Common myeloid progenitor, CD34-positive (primary cell): ENCODE data around the gene TMEM184B.
A peak's percentile ranks its signal among the peaks of the same experiment; 100 is the strongest.
"Not testable (repeated sequence)": the region's sequence is repeated elsewhere in the genome, so short reads cannot be mapped to it uniquely, and the experiment has no call there.

Source experiments
- CTCF ChIA-PET: fragments of 350-600 bp; sonication (Branson Sonifier 250); formaldehyde crosslinking; loops from one replicate; lab custom pipeline; 2021; ENCODE audit warnings: antibody characterized with exemption; lab: Charles Lee
- POLR2A ChIA-PET: fragments of 350-600 bp; sonication (Branson Sonifier 250); formaldehyde crosslinking; loops from one replicate; lab custom pipeline; 2021; ENCODE audit warnings: antibody characterized with exemption; lab: Charles Lee
- DNase-seq, 3 donors: peaks; one replicate each; pipeline versions ENCODE4 v3.0.0 to v3.0.0-alpha.2; 2013
- H3K27ac ChIP-seq, 2 experiments: 1 replicate in 1 of 2; 2 replicates in 1 of 2; pipeline ENCODE4 v1.7.0; 2013; ENCODE audit warnings: inconsistent platforms in 2 of 2, low read length in 2 of 2, mild to moderate bottlenecking in 2 of 2, low read depth in 1 of 2, moderate library complexity in 1 of 2; ENCODE audit not compliant: severe bottlenecking in 2 of 2, insufficient read depth in 1 of 2, poor library complexity in 1 of 2
- H3K27me3 ChIP-seq, 5 experiments: replicated peaks in 2 of 5; 1 replicate in 3 of 5; 2 replicates in 2 of 5; pipeline versions ENCODE4 v1.6.1 to v1.7.0; 2013; ENCODE audit warnings: low read length in 4 of 5, mild to moderate bottlenecking in 2 of 5, moderate library complexity in 2 of 5, inconsistent platforms in 1 of 5; ENCODE audit not compliant: insufficient read depth in 5 of 5, control insufficient read depth in 4 of 5
- H3K36me3 ChIP-seq, 4 experiments: 1 replicate in 2 of 4; 2 replicates in 2 of 4; pipeline versions ENCODE4 v1.6.1 to v1.7.0; 2013; ENCODE audit warnings: low read length in 3 of 4, control low read depth in 1 of 4, mild to moderate bottlenecking in 1 of 4; ENCODE audit not compliant: control insufficient read depth in 4 of 4, insufficient read depth in 4 of 4
- H3K4me1 ChIP-seq, 4 experiments: 1 replicate in 3 of 4; 2 replicates in 1 of 4; pipeline versions ENCODE4 v1.6.1 to v1.7.1; 2013; ENCODE audit warnings: low read length in 3 of 4, mild to moderate bottlenecking in 3 of 4, control low read depth in 1 of 4, inconsistent platforms in 1 of 4, moderate library complexity in 1 of 4; ENCODE audit not compliant: control insufficient read depth in 4 of 4, insufficient read depth in 4 of 4; ENCODE audit errors: control extremely low read depth in 1 of 4
- H3K4me3 ChIP-seq, 7 experiments: 1 replicate in 4 of 7; 2 replicates in 3 of 7; pipeline versions ENCODE4 v1.5.1 to v1.7.0; 2013; ENCODE audit warnings: mild to moderate bottlenecking in 7 of 7, low read length in 6 of 7, moderate library complexity in 6 of 7, inconsistent platforms in 2 of 7, low read depth in 2 of 7, control low read depth in 1 of 7; ENCODE audit not compliant: insufficient read depth in 4 of 7, control insufficient read depth in 1 of 7; ENCODE audit errors: extremely low read depth in 1 of 7
- H3K9me3 ChIP-seq, 5 experiments: 1 replicate in 4 of 5; 2 replicates in 1 of 5; pipeline versions ENCODE4 v1.6.1 to v1.7.1; 2013; ENCODE audit warnings: low read length in 4 of 5, mild to moderate bottlenecking in 2 of 5, inconsistent platforms in 1 of 5, low read depth in 1 of 5, moderate library complexity in 1 of 5; ENCODE audit not compliant: control insufficient read depth in 4 of 5, insufficient read depth in 2 of 5; ENCODE audit errors: control extremely low read depth in 1 of 5
- WGBS: methylation state at CpG from one replicate; pipeline ENCODE4 v1.1.5; 2013; ENCODE audit not compliant: insufficient coverage; 5-methylcytosine and 5-hydroxymethylcytosine counted together

Gene TMEM184B

DNA sequence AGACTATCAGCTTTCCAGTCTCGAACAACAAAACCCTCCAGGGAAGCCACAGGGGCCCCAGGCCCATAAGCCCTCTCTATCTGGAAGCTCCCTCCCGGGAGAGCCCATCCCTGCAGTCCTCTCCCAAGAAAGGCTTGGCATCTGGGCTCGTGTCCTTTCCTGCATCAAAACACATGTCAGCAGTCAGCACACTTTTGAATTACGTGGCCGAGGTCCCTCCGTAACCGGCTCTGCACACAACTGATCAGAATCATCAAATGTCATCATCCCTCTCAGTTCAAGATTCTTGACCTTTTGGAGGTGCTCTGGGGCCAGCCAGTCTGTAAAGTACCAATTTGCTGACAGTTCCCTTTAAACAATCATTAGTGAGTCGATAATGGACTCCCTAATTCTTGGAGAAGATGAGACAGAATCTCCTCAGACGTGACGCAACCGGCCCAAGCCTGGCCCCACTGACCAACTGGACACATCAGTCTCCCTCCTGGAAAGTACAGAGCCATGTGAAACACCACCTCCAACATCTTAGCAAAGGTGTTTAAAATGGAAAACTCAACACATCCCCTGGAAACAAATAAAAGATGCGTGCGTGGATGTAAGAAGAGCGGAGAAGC lies 37.5 kb downstream of the TMEM184B start:
- POLR2A ChIA-PET, result no interaction called here
- CTCF ChIA-PET, result interaction anchor here (1.1 kb wide), 1 partner anchor 133 kb away, joined by 3 read pairs; no protein-coding TSS in a partner anchor
- Histone ChIP-seq H3K4me1 (peaks cover 0 to 7% (median 6%) of the 10 kb centered on the region in 4 experiments), H3K9me3 (no peaks in the 10 kb centered on the region), H3K27ac (no peak overlapping the region), H3K27me3 (no peaks in the 10 kb centered on the region), H3K36me3 (peaks cover 2 to 56% (median 27%) of the 10 kb centered on the region in 4 experiments), H3K4me3 (no peak overlapping the region)
- DNase-seq, result no peak
- WGBS, result 97% methylated on average over 14 of the region's 14 CpGs

DNA sequence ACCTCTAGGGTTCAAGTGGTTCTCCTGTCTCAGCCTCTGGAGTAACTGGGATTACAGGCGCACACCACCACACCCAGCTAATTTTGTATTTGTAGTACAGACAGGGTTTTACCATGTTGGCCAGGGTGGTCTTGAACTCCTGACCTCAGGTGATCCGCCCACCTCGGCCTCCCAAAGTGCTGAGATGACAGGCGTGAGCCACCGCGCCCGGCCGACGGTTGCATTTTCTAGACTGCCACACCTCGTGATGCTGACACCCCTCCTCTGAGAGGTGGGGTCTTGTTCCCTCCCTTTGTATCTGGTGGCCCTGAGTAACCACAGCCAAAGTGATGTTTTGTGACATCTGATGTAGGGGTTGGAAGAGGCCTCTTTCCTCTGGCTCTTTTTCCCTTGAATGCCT lies 39.0 kb downstream of the TMEM184B start:
- DNase-seq, H3K27me3 ChIP-seq, H3K4me3 ChIP-seq, H3K9me3 ChIP-seq, H3K27ac ChIP-seq, POLR2A ChIA-PET: not testable (repeated sequence)
- Histone ChIP-seq H3K4me1 (peaks cover 0 to 11% (median 8%) of the 10 kb centered on the region in 4 experiments), H3K36me3 (peaks cover 2 to 54% (median 27%) of the 10 kb centered on the region in 4 experiments)
- CTCF ChIA-PET, result interaction anchor here (0.9 to 1.1 kb wide), 2 partner anchors 117 to 131 kb away, joined by 3 read pairs; no protein-coding TSS in a partner anchor
- WGBS, result 100% methylated on average over 10 of the region's 10 CpGs

DNA sequence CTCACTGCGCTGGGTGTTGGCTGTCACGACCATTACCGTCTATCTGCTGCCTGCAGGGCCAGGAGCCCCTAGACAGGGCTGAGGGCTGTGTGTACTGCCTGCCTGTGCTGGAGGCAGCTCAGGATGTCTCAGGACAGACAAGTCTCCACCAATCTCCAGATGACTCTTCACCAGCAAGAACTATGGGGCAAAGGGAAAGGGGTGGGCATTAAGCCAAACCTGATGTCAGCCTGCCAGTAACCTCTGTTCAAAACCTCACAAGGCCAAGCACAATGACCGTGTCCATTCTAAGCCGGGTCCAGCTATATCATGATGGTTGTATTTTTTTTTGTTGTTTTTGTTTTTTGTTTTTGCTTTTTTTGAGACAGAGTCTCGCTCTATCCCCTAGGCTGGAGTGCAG lies 39.4 kb downstream of the TMEM184B start:
- H3K9me3 ChIP-seq, result no peaks in the 10 kb centered on the region
- H3K36me3 ChIP-seq, result peaks cover 2 to 54% (median 29%) of the 10 kb centered on the region in 4 experiments
- no peak for DNase-seq
- peaks cover 0 to 11% (median 8%) of the 10 kb centered on the region in 4 experiments for H3K4me1 ChIP-seq
- H3K27ac ChIP-seq, result no peak overlapping the region
- ChIA-PET POLR2A (no interaction called here), CTCF (interaction anchor here (0.9 kb wide), 1 partner anchor 117 kb away, joined by 3 read pairs; no protein-coding TSS in a partner anchor)
- WGBS, result 100% methylated on average over 4 of the region's 6 CpGs
- H3K4me3 ChIP-seq, result no peak overlapping the region
- H3K27me3 ChIP-seq, result no peaks in the 10 kb centered on the region

DNA sequence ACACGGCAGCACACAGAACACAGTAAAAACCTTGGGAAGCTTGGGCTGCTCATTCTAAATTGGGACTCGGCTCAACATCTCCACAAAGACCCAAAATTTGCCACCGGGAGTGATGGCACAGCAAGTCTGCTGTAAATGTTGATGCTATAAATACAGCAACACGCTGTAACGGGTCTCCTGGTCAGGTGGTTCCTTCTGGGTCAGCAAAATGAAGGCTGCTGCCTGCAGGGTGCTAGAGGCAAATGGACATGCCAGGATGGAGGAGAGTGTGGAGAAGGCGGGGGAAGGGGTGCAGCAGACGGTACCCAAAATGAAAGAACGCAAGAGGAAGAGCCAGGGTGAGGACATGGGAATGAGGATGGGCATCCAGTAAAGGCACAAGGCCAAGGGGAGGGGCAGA lies 40.6 kb downstream of the TMEM184B start:
- Histone ChIP-seq H3K4me3 (no peak overlapping the region), H3K36me3 (peaks cover 2 to 52% (median 32%) of the 10 kb centered on the region in 4 experiments), H3K4me1 (peaks cover 0 to 11% (median 8%) of the 10 kb centered on the region in 4 experiments), H3K27me3 (no peaks in the 10 kb centered on the region), H3K9me3 (no peaks in the 10 kb centered on the region), H3K27ac (no peak overlapping the region)
- WGBS, result 95% methylated on average over 8 of the region's 8 CpGs
- DNase-seq, result no peak
- POLR2A ChIA-PET, result no interaction called here
- CTCF ChIA-PET, result interaction anchor here (1.2 to 3.0 kb wide), 2 partner anchors 117 to 180 kb away, joined by 3 to 12 read pairs; no protein-coding TSS in a partner anchor

DNA sequence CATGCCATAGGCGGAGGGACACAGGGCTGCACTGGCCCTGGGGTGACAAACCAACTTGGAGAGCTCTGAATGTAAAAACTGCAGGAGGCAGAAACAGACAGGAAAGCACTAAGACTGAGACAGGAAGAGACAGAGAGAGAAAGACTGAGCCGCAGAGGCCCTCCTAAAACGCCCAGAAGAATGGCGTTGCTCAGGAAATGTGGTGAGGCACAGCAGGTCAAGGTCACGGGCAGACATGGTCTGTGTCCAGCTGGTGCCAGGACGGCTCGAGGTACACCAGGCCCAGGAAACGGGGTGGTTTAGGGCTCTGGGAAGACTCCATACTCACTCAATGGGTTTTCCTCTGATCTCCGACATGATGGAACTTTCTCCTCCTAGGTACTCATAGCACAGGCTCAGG lies 41.9 kb downstream of the TMEM184B start:
- no peaks in the 10 kb centered on the region for H3K9me3 ChIP-seq
- no peak for DNase-seq
- H3K27ac ChIP-seq, result no peak overlapping the region
- H3K27me3 ChIP-seq, result no peaks in the 10 kb centered on the region
- peaks cover 2 to 48% (median 32%) of the 10 kb centered on the region in 4 experiments for H3K36me3 ChIP-seq
- CTCF ChIA-PET, result interaction anchor here (0.8 to 4.5 kb wide), 21 partner anchors 9 to 182 kb away, joined by 3 to 44 read pairs (median 4); no protein-coding TSS in a partner anchor
- H3K4me1 ChIP-seq, result peaks cover 0 to 11% (median 8%) of the 10 kb centered on the region in 4 experiments
- POLR2A ChIA-PET, result no interaction called here
- WGBS, result 77% methylated on average over 9 of the region's 9 CpGs
- H3K4me3 ChIP-seq, result no peak overlapping the region

DNA sequence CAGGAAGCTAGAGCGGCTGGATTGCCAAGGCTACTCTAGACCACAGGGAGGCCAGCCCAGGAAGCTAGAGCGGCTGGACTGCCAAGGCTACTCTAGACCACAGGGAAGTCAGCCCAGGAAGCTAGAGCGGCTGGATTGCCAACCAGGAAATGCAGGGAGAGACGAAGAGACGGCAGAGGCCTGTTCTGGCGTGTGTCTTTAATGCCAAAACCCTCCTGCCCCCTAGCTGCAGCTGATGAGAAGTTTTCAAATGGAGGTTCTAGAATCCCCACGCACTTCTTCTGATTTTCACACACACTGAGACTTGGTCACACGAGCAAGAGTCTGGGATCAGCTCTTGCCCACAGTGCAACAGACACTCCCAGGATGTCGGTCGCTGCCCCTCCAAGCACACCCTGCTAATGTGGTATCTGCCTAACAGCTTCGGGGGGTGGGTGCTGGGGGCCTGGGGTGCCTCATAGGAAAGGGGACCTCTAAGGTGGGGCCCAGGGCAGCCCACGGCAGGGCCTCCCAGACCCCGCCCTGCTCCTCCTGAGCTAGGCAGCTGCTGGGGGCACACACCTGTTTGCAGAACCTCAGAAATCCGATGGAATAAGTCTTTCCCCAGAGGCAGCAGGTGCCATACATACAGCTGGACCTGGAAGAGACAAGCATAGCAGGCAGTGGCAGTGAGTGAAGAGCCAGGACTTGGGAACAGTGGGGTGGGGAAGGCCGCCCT lies 42.5 kb downstream of the TMEM184B start:
- Histone ChIP-seq H3K27ac (no peak overlapping the region), H3K4me1 (peaks cover 0 to 11% (median 8%) of the 10 kb centered on the region in 4 experiments), H3K4me3 (no peak overlapping the region), H3K27me3 (no peaks in the 10 kb centered on the region), H3K36me3 (peaks cover 2 to 46% (median 33%) of the 10 kb centered on the region in 4 experiments), H3K9me3 (no peaks in the 10 kb centered on the region)
- ChIA-PET CTCF (interaction anchor here (0.8 to 4.5 kb wide), 25 partner anchors 8 to 181 kb away, joined by 3 to 44 read pairs (median 4); no protein-coding TSS in a partner anchor), POLR2A (no interaction called here)
- 52% methylated on average over 9 of the region's 15 CpGs for WGBS
- peak; percentile 77 to 88 (median 85) for DNase-seq
